Coronary artery (tissue), 2 donors: ENCODE results near the gene ADAMTS6.

Experiments
- DNase-seq: peaks from one replicate; pipeline ENCODE4 v3.0.0-alpha.2; 2017; ENCODE audit warnings: low spot score
- H3K27ac ChIP-seq, 2 donors: fragments of 200-600 bp; sonication (generic); one replicate each; pipeline ENCODE4 v1.5.1; 2016 to 2019
- H3K4me3 ChIP-seq: fragments of 200-600 bp; sonication (generic); 2 replicates; pipeline ENCODE4 v1.5.1; 2016; ENCODE audit warnings: mild to moderate bottlenecking, moderate library complexity
- TF ChIP-seq, protein P1 (sequence below): fragments of 200-600 bp; sonication (generic); IDR thresholded peaks from one replicate; pipeline ENCODE4 v1.5.1; 2019; ENCODE audit warnings: antibody characterized with exemption

The ADAMTS6 gene

DNA sequence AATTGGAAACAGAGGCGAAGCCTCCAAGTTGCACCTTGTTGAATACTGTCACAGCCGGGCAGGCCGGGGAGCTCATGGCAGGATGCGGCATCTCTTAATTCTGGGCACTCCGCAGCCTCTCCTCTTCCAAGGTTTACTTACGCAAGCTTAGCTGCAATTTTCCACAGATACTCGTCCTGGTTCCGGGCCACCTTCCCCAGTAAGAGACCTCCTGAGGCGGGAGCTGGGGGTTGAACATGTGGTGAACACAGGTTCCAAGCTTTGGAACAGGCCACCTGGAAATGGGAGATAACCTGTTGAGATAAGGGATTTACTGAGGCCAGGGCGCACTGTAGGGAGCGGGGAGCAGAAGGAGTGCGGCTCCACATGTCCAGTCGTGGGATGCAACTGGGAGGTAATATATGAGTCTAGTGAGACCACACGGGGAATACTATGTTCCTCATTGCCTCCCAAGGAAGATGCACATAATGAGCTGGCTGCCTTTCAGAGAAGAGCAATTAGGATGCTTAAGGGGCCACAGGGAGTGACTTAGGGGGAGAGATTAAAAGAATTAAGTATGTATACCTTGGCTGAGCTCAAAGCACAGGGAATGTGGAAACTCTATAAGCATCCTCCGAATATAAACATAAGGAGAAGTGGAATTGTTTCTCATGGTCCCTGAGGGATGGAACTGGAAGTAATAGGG is 377.8 kb downstream of the ADAMTS6 start:
- no peak for DNase-seq
- Histone ChIP-seq H3K27ac (no peak overlapping the region), H3K4me3 (peak overlapping the region; percentile 81)
- TF ChIP-seq, protein P1, sequence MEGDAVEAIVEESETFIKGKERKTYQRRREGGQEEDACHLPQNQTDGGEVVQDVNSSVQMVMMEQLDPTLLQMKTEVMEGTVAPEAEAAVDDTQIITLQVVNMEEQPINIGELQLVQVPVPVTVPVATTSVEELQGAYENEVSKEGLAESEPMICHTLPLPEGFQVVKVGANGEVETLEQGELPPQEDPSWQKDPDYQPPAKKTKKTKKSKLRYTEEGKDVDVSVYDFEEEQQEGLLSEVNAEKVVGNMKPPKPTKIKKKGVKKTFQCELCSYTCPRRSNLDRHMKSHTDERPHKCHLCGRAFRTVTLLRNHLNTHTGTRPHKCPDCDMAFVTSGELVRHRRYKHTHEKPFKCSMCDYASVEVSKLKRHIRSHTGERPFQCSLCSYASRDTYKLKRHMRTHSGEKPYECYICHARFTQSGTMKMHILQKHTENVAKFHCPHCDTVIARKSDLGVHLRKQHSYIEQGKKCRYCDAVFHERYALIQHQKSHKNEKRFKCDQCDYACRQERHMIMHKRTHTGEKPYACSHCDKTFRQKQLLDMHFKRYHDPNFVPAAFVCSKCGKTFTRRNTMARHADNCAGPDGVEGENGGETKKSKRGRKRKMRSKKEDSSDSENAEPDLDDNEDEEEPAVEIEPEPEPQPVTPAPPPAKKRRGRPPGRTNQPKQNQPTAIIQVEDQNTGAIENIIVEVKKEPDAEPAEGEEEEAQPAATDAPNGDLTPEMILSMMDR: no peak

DNA sequence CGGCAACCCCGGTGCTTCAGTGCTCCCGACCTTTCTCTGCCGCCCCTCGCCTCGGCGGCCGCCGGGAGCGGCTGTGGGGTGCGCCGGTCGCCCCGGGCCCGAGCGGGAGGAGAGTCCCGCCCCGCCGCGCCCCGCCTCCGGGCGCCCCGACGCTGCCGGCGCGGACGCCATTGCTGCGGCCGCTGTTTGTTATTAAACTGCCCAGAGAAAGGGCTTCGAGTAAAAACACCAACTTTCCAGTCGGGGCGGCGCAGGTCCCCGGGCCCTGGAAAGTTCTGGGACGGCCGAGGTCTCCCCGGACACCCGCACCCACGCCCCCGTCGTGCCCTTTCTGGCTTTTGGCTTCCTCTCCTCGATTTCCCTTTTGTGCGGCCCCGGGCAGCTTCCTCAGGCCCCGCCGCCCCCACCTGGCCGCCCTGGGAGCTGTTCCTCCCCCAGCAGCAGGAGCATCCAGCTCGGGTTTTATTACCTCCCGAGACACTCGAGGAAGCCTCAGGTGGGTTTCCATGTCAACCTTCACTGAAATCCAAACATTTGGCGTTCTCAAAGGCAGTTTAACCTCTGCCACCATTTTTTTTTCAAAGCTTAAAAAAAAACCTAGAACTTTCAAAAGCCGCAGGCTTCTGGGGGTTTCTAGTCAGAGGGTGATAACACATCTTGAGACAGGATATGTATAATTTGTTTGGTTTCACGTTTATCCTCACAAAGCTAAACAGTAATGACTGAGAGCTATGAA is 378.6 kb downstream of the ADAMTS6 start:
- Histone ChIP-seq H3K4me3 (peak overlapping the region; percentile 81), H3K27ac (peak overlapping the region; percentile 53 to 88)
- TF ChIP-seq, protein P1: no peak
- no peak for DNase-seq

DNA sequence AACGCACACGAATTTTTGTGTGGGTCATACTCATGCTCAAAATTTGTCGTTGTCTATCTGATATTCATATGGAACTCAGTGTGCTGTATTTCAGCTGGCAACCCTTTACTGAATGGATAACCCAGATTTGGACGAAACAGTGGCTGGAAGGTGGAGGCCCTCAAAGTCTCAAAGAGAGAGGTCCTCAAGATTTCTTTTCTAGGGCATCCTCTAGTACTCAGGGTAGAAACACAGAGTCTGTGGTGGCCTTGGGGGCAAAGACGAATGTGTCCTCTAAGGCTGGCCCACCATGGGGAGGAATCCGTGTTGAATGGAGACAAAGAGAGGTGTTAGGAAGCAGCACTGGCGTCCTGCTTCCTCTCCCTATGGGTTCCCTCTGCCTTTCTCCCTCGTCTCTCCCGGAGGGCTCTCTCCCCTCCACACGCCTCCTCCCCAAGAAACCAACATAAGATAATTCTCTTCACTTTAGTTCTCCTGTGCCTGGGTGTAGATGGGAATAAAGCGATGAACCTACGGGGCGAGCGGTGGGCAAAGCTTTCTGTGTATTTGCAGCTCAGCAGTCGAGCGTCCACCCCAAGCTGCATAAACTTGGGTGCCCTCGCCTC is 379.2 kb downstream of the ADAMTS6 start:
- peak overlapping the region; percentile 81 for H3K4me3 ChIP-seq
- H3K27ac ChIP-seq: peak overlapping the region; percentile 53 to 88
- TF ChIP-seq, protein P1: no peak
- DNase-seq: no peak

DNA sequence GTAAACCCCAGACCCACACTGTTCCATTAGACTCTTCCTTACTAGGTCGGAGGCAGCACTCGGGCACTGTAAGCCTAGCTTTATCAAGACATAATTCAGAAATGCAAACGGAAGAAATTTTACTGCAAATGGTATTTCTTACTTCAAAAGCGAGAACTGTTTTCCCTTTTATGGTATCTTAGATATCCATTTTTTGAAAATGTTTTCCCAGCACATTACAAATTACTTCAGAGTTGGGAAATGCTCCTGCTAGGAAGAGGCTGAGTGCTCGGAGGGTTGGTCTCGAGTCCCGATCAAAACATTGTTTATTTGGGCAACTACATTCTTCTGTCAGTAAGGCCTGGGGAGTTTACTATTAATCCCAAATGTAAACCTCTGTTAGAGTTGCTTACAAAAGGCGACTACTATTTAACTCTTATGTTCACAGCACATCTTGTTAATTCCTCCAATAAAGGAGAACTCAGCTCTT is 380.1 kb downstream of the ADAMTS6 start:
- H3K4me3 ChIP-seq: no peak overlapping the region
- no peak for DNase-seq
- TF ChIP-seq, protein P1: no peak
- peak overlapping the region in 1 of 2 donors; percentile 48 for H3K27ac ChIP-seq

DNA sequence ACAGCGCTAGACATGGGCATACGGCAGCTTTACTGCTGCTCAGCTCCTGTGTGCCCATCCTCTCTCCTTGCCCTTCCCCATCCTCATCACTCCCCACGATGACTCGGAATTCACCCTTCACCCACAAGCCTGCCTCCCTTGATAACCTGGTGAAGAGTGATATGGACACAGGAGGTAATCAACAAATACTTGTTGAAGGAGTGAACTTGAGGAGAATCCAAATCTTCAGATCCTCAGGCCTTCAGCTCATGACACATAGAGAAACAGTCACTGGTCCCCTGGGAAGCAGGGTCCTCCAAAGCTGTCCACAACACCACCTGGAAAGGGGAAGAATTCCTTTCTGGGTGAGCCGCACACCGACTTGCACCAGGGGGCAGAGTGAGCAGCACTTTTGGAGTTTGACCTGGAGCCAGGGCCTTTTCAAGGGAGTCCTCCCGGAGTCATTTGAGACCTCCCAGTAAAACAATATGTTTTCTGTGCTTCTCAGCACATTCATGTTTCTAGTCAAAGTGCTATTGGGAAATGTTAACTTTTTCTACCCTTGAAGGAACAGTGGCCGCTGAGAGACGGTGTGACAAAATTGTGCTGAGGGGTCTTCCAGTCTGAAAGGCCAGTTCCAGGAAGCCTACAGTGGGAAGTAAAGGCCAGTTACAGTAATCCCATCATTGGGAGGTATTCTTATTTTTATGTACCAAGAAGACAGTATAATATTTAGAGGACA is 380.6 kb downstream of the ADAMTS6 start:
- TF ChIP-seq, protein P1: peak; percentile 36
- peak; percentile 77 for DNase-seq
- no peak overlapping the region for H3K4me3 ChIP-seq
- H3K27ac ChIP-seq: peak overlapping the region in 1 of 2 donors; percentile 48
